HepG2 (cell line): Measurements from ENCODE around the gene PGC. TPM values are rescaled to one million over a fixed set of nuclear protein-coding genes. Genes with fewer than 3 reads are reported as not detected.

Experiments
- CC2D1A ChIP-seq: sonication (generic); formaldehyde crosslinking; IDR thresholded peaks from 2 replicates; pipeline ENCODE4 v1.8.1; 2023; ENCODE audit warnings: mild to moderate bottlenecking, missing genetic modification reagents
- CCDC6 ChIP-seq: sonication (generic); formaldehyde crosslinking; IDR thresholded peaks from 2 replicates; pipeline ENCODE4 v1.8.1; 2022; ENCODE audit warnings: mild to moderate bottlenecking, missing genetic modification reagents, moderate library complexity
- CHD4 ChIP-seq: fragments of 200-600 bp; sonication (generic); IDR thresholded peaks from 2 replicates; pipeline ENCODE4 v1.7.0; 2017; ENCODE audit warnings: mild to moderate bottlenecking, low read length, borderline replicate concordance
- CREB1 ChIP-seq, 2 experiments: fragments of 450-650 bp in 1 of 2; IDR thresholded peaks; 2 replicates each; pipeline ENCODE4 v1.6.1; 2016 to 2017; ENCODE audit warnings: control low read depth in 1 of 2, mild to moderate bottlenecking in 1 of 2, missing compliant biosample characterization in 1 of 2, missing genetic modification characterization in 1 of 2
- DPF2 ChIP-seq: sonication (generic); formaldehyde crosslinking; IDR thresholded peaks from 2 replicates; pipeline ENCODE4 v1.4.0; 2020; ENCODE audit warnings: mild to moderate bottlenecking, low read depth, missing genetic modification reagents, borderline replicate concordance
- ETV5 ChIP-seq: IDR thresholded peaks from 2 replicates; pipeline ENCODE4 v1.6.1; 2018; ENCODE audit warnings: missing biosample characterization, missing genetic modification reagents, inconsistent platforms, borderline replicate concordance
- IKZF4 ChIP-seq: sonication (generic); formaldehyde crosslinking; IDR thresholded peaks from 2 replicates; pipeline ENCODE4 v1.5.1; 2020; ENCODE audit warnings: borderline replicate concordance, mild to moderate bottlenecking, low read depth, missing genetic modification reagents; ENCODE audit errors: not compliant biosample characterization
- ISX ChIP-seq: sonication (generic); formaldehyde crosslinking; conservative IDR thresholded peaks from 2 replicates; pipeline ENCODE4 v1.5.0; 2020; ENCODE audit warnings: missing genetic modification reagents
- NCOA2 ChIP-seq: sonication (generic); formaldehyde crosslinking; IDR thresholded peaks from 2 replicates; pipeline ENCODE4 v1.8.0; 2022; ENCODE audit warnings: inconsistent platforms
- NONO ChIP-seq, 2 experiments: fragments of 450-650 bp in 1 of 2; sonication (generic) in 1 of 2; formaldehyde crosslinking in 1 of 2; IDR thresholded peaks in 1 of 2; conservative IDR thresholded peaks in 1 of 2; 2 replicates each; pipeline versions ENCODE4 v1.6.1 to v1.8.0; 2017 to 2022; ENCODE audit warnings: mild to moderate bottlenecking in 1 of 2, missing genetic modification reagents in 1 of 2, moderate library complexity in 1 of 2
- POLR2AphosphoS5 ChIP-seq: IDR thresholded peaks from 2 replicates; pipeline ENCODE4 v1.6.1; 2012; ENCODE audit warnings: low read depth, low read length
- SNAPC2 ChIP-seq: sonication (generic); formaldehyde crosslinking; IDR thresholded peaks from 2 replicates; pipeline ENCODE4 v1.8.1; 2022; ENCODE audit warnings: mild to moderate bottlenecking, missing genetic modification reagents
- TEAD3 ChIP-seq: optimal IDR thresholded peaks from 2 replicates; pipeline ENCODE3; 2016; ENCODE audit warnings: borderline replicate concordance
- THAP11 ChIP-seq: IDR thresholded peaks from 2 replicates; pipeline ENCODE4 v1.6.1; 2016; ENCODE audit warnings: missing biosample characterization, missing genetic modification reagents
- TMF1 ChIP-seq: sonication (generic); formaldehyde crosslinking; IDR thresholded peaks from 2 replicates; pipeline ENCODE4 v1.8.1; 2022; ENCODE audit warnings: low read depth, missing genetic modification reagents
- ZBTB7B ChIP-seq: sonication (generic); formaldehyde crosslinking; IDR thresholded peaks from 2 replicates; pipeline ENCODE4 v1.4.0; 2020; ENCODE audit warnings: missing genetic modification reagents
- ZNF737 ChIP-seq: sonication (generic); formaldehyde crosslinking; IDR thresholded peaks from 2 replicates; pipeline ENCODE4 v1.5.0; 2020; ENCODE audit warnings: missing genetic modification reagents, mild to moderate bottlenecking, borderline replicate concordance
- polyA plus RNA-seq, 8 experiments: library from polyadenylated mRNA; depleted of rRNA in 3 of 8; stranded (reverse) in 7 of 8; unstranded in 1 of 8; fragments of >200 nt; fragmentation: Illumina TruSeq in 4 of 8; extraction: Trizol in 4 of 8; gene quantifications; 2 replicates each; pipeline versions ENCODE4 v1.2.1 to v1.2.3, GENCODE V29; 2011 to 2016; ENCODE audit warnings: low read depth in 4 of 8, missing spikeins in 1 of 8, mixed read lengths in 1 of 8; ENCODE audit not compliant: insufficient read depth in 1 of 8
- total RNA-seq, 5 experiments: library from RNA; depleted of rRNA; stranded (reverse); fragments of >200 nt; fragmentation: Illumina TruSeq; extraction: Trizol; gene quantifications; 2 replicates each; pipeline ENCODE4 v1.2.3, GENCODE V29; 2016; ENCODE audit warnings: low read depth in 1 of 5
- TF ChIP-seq, protein P1 (sequence below): sonication (generic); formaldehyde crosslinking; IDR thresholded peaks from 2 replicates; pipeline ENCODE4 v1.5.0; 2020; ENCODE audit warnings: mild to moderate bottlenecking, missing genetic modification reagents, borderline replicate concordance
- TF ChIP-seq, protein P2 (sequence below): sonication (generic); formaldehyde crosslinking; IDR thresholded peaks from 2 replicates; pipeline ENCODE4 v1.4.0; 2020; ENCODE audit warnings: mild to moderate bottlenecking, missing genetic modification reagents
- TF ChIP-seq, protein P3 (sequence below): sonication (generic); formaldehyde crosslinking; IDR thresholded peaks from 2 replicates; pipeline ENCODE4 v1.8.1; 2023; ENCODE audit warnings: mild to moderate bottlenecking, moderate library complexity, missing genetic modification reagents

The PGC gene
- total and polyA plus RNA-seq, 2 of the 13 experiments (the other 11 are each of a cell fraction or from before 2014, with no cell fraction given), result 426 to 502 TPM

DNA sequence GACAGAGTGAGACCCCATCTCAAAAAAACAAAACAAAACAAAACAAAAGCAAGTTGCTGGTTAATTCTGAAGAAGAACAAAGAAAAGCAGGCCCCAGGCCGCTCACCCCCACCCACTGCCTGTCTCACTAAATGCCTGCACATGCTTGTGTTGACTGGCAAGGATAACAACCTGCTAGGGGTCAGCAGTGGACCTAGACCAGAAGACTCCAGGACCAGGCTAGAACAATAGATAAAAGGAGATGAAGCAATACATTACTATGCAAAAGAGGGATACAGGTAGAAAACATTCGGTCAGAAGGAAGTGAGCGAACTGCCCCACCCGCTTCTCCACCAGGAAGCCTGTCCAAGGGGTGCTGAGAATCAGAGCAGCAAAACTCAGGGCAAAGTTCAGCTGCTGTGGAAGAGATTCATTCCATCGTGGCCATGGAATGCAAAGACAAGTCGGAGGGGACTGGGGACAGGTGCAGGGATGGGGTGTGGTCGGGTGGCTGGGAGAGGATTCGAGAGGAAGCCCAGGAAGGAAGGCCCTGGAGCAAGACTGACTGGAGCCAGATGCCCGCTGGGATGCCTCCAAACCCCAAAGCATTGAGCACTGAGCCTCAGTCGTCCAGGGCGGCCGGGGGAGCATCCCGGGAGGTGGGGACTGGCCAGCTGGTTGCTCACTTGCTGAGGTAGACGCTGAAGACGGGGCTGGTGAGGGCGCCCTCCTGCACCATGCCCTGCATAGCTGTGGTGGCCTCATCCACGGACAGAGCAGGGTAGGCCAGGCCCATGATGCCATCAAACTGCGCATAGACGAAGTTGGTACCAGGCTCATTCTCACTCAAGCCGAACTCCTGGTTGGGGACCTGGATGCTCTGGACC, 5.3 kb downstream of the PGC start (continued):
- TF ChIP-seq, protein P1, sequence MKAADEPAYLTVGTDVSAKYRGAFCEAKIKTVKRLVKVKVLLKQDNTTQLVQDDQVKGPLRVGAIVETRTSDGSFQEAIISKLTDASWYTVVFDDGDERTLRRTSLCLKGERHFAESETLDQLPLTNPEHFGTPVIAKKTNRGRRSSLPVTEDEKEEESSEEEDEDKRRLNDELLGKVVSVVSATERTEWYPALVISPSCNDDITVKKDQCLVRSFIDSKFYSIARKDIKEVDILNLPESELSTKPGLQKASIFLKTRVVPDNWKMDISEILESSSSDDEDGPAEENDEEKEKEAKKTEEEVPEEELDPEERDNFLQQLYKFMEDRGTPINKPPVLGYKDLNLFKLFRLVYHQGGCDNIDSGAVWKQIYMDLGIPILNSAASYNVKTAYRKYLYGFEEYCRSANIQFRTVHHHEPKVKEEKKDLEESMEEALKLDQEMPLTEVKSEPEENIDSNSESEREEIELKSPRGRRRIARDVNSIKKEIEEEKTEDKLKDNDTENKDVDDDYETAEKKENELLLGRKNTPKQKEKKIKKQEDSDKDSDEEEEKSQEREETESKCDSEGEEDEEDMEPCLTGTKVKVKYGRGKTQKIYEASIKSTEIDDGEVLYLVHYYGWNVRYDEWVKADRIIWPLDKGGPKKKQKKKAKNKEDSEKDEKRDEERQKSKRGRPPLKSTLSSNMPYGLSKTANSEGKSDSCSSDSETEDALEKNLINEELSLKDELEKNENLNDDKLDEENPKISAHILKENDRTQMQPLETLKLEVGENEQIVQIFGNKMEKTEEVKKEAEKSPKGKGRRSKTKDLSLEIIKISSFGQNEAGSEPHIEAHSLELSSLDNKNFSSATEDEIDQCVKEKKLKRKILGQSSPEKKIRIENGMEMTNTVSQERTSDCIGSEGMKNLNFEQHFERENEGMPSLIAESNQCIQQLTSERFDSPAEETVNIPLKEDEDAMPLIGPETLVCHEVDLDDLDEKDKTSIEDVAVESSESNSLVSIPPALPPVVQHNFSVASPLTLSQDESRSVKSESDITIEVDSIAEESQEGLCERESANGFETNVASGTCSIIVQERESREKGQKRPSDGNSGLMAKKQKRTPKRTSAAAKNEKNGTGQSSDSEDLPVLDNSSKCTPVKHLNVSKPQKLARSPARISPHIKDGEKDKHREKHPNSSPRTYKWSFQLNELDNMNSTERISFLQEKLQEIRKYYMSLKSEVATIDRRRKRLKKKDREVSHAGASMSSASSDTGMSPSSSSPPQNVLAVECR, result 0 out of 2 replicates have a peak, but pooled peaks have one; percentile 28
- TF ChIP-seq ZBTB7B (CRISPR knock-in tag), result peak; percentile 69; the same call in 1 of the 2 replicates
- 0 out of 2 replicates have a peak, but pooled peaks have one; percentile 12 for TF ChIP-seq CC2D1A (CRISPR knock-in tag)
- TF ChIP-seq ETV5 (CRISPR knock-in tag), result peak; percentile 67; the same call in 1 of the 2 replicates
- TF ChIP-seq NONO (IDR thresholded peaks at IDR 0.05), result no peak
- TF ChIP-seq NONO (CRISPR knock-in tag; conservative IDR thresholded peaks at IDR 0.05), result peak; percentile 61; the same call in 1 of the 2 replicates
- TF ChIP-seq POLR2AphosphoS5, result no peak
- TF ChIP-seq CREB1 (IDR thresholded peaks at IDR 0.05), result no peak
- TF ChIP-seq CREB1 (CRISPR knock-in tag; IDR thresholded peaks at IDR 0.05), result peak; percentile 75
- no peak for TF ChIP-seq IKZF4
- no peak for TF ChIP-seq CHD4
- TF ChIP-seq NCOA2 (CRISPR knock-in tag), result peak; percentile 70; the same call in 1 of the 2 replicates
- TF ChIP-seq, protein P2, sequence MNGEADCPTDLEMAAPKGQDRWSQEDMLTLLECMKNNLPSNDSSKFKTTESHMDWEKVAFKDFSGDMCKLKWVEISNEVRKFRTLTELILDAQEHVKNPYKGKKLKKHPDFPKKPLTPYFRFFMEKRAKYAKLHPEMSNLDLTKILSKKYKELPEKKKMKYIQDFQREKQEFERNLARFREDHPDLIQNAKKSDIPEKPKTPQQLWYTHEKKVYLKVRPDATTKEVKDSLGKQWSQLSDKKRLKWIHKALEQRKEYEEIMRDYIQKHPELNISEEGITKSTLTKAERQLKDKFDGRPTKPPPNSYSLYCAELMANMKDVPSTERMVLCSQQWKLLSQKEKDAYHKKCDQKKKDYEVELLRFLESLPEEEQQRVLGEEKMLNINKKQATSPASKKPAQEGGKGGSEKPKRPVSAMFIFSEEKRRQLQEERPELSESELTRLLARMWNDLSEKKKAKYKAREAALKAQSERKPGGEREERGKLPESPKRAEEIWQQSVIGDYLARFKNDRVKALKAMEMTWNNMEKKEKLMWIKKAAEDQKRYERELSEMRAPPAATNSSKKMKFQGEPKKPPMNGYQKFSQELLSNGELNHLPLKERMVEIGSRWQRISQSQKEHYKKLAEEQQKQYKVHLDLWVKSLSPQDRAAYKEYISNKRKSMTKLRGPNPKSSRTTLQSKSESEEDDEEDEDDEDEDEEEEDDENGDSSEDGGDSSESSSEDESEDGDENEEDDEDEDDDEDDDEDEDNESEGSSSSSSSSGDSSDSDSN (CRISPR knock-in tag), result peak; percentile 40; the same call in 1 of the 2 replicates
- peak; percentile 77; the same call in 1 of the 2 replicates for TF ChIP-seq SNAPC2 (CRISPR knock-in tag)
- TF ChIP-seq THAP11 (CRISPR knock-in tag), result peak; percentile 72; the same call in 1 of the 2 replicates
- TF ChIP-seq ZNF737, result no peak
- TF ChIP-seq TMF1, result peak; percentile 49; the same call in 1 of the 2 replicates
- TF ChIP-seq ISX (CRISPR knock-in tag), result no peak
- TF ChIP-seq CCDC6 (CRISPR knock-in tag), result 0 out of 2 replicates have a peak, but pooled peaks have one; percentile 58
- peak; percentile 97 for TF ChIP-seq TEAD3
- TF ChIP-seq, protein P3, sequence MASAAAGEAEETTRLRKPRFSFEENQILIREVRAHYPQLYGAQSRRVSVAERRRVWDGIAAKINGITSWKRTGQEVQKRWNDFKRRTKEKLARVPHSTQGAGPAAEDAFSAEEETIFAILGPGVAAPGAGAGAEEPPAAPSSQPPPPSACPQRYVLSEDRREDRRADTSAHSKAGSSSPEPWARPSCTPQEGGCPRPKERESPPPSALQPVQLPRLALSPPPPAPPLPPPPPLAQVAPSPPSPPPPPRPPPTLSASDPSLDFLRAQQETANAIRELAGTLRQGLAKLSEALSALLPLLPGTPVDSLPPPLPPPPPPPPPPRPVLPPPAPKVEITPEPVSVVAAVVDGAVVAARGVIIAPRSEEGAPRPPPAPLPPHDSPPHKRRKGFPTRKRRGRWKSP (CRISPR knock-in tag), result peak; percentile 66; the same call in 1 of the 2 replicates
- TF ChIP-seq DPF2 (CRISPR knock-in tag), result 0 out of 2 replicates have a peak, but pooled peaks have one; percentile 38
